Measurements from ENCODE around the gene FRG2C.
"Not testable (repeated sequence)": the region's sequence is repeated elsewhere in the genome, so short reads cannot be mapped to it uniquely, and the experiment has no call there.

The FRG2C gene

GRCh38 chr3:75664028-75664427 is at the start of gene FRG2C:
TSS of gene FRG2C (plus strand) at chr3:75664328. CDS start at chr3:75664380, 52 bp downstream.
- not testable (repeated sequence) for DNase-seq (ENCODE audit: low read depth in 2 of 2)

GRCh38 chr3:75618666-75619305 is 45.3 kb upstream of the FRG2C start:
- DNase-seq (ENCODE audit: low read depth in 2 of 2) = not testable (repeated sequence)

GRCh38 chr3:75619481-75620031 is 44.6 kb upstream of the FRG2C start:
- DNase-seq (ENCODE audit: low read depth in 2 of 2) = not testable (repeated sequence)

GRCh38 chr3:75621772-75622171 is 42.4 kb upstream of the FRG2C start:
- not testable (repeated sequence) for DNase-seq (ENCODE audit: low read depth in 2 of 2)

- DNase-seq (ENCODE audit: low read depth in 2 of 2) = not testable (repeated sequence)
These were observed 40.5 kb upstream of the FRG2C start for GRCh38 chr3:75623656-75624055.

- not testable (repeated sequence) for DNase-seq (ENCODE audit: low read depth in 2 of 2)
These were observed 33.1 kb upstream of the FRG2C start for GRCh38 chr3:75630887-75631535.

GRCh38 chr3:75631541-75631940 is 32.6 kb upstream of the FRG2C start:
- DNase-seq (ENCODE audit: low read depth in 2 of 2) = no peak

- DNase-seq (ENCODE audit: low read depth in 2 of 2) = not testable (repeated sequence)
These were observed 25.2 kb upstream of the FRG2C start for GRCh38 chr3:75638947-75639346.

GRCh38 chr3:75641107-75641517 is 23.0 kb upstream of the FRG2C start:
- peak; percentile 14 to 22 for DNase-seq (ENCODE audit: low read depth in 2 of 2)

- DNase-seq (ENCODE audit: low read depth in 2 of 2) = not testable (repeated sequence)
These were observed 20.9 kb upstream of the FRG2C start for GRCh38 chr3:75643031-75643800.

GRCh38 chr3:75645548-75645947 is 18.6 kb upstream of the FRG2C start:
- DNase-seq (ENCODE audit: low read depth in 2 of 2) = not testable (repeated sequence)

GRCh38 chr3:75650191-75650590 is 13.9 kb upstream of the FRG2C start:
- DNase-seq (ENCODE audit: low read depth in 2 of 2) = no peak

- not testable (repeated sequence) for DNase-seq (ENCODE audit: low read depth in 2 of 2)
These were observed 8.8 kb upstream of the FRG2C start for GRCh38 chr3:75655101-75655904.

- DNase-seq (ENCODE audit: low read depth in 2 of 2) = not testable (repeated sequence)
These were observed 8.2 kb upstream of the FRG2C start for GRCh38 chr3:75655956-75656355.

- not testable (repeated sequence) for DNase-seq (ENCODE audit: low read depth in 2 of 2)
These were observed 5.6 kb upstream of the FRG2C start for GRCh38 chr3:75658411-75659107.

GRCh38 chr3:75659108-75659433 is 5.1 kb upstream of the FRG2C start:
- DNase-seq (ENCODE audit: low read depth in 2 of 2) = not testable (repeated sequence)

- DNase-seq (ENCODE audit: low read depth in 2 of 2) = not testable (repeated sequence)
These were observed 1.5 kb downstream of the FRG2C start for GRCh38 chr3:75665626-75666025.

- DNase-seq (ENCODE audit: low read depth in 2 of 2) = not testable (repeated sequence)
These were observed 3.9 kb downstream of the FRG2C start for GRCh38 chr3:75667757-75668701.

GRCh38 chr3:75668759-75669347 is 4.7 kb downstream of the FRG2C start:
- not testable (repeated sequence) for DNase-seq (ENCODE audit: low read depth in 2 of 2)
